Esophagus squamous epithelium (tissue), 4 donors: ENCODE measurements around the gene OR2A2.

Experiments
- POLR2A ChIP-seq, 4 donors: fragments of 450-650 bp; IDR thresholded peaks; one replicate each; pipeline ENCODE4 v1.6.1; 2017; ENCODE audit warnings: antibody characterized with exemption in 4 of 4, mild to moderate bottlenecking in 4 of 4, moderate library complexity in 3 of 4
- TF ChIP-seq, protein P1 (sequence below), 6 experiments: fragments of 450-650 bp in 4 of 6; fragments of 200-600 bp in 2 of 6; sonication (generic) in 2 of 6; IDR thresholded peaks; one replicate each; pipeline ENCODE4 v1.5.1; 2016 to 2019; ENCODE audit warnings: antibody characterized with exemption in 6 of 6, mild to moderate bottlenecking in 4 of 6, moderate library complexity in 4 of 6

DNA sequence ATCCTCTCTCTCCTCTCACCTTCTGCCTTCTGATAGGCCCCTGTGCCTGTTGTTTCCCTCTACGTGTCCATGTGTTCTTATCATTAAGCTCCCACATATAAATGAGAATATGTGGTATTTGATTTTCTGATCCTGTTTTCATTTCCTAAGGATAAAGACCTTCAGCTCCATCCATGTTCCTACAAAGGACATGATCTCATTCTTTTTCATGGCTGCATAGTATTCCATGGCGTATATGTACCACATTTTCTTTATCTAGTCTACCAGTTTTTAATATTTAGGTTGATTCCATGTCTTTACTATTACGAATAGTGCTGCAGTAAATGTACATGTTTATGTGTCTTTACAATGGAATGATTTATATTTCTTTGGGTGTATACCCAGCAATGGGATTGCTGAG is 18.7 kb upstream of the OR2A2 start:
- TF ChIP-seq, protein P1, sequence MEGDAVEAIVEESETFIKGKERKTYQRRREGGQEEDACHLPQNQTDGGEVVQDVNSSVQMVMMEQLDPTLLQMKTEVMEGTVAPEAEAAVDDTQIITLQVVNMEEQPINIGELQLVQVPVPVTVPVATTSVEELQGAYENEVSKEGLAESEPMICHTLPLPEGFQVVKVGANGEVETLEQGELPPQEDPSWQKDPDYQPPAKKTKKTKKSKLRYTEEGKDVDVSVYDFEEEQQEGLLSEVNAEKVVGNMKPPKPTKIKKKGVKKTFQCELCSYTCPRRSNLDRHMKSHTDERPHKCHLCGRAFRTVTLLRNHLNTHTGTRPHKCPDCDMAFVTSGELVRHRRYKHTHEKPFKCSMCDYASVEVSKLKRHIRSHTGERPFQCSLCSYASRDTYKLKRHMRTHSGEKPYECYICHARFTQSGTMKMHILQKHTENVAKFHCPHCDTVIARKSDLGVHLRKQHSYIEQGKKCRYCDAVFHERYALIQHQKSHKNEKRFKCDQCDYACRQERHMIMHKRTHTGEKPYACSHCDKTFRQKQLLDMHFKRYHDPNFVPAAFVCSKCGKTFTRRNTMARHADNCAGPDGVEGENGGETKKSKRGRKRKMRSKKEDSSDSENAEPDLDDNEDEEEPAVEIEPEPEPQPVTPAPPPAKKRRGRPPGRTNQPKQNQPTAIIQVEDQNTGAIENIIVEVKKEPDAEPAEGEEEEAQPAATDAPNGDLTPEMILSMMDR (IDR thresholded peaks at IDR 0.05): no peak
- TF ChIP-seq POLR2A (IDR thresholded peaks at IDR 0.05): no peak
